Upper lobe of left lung (tissue), 4 donors: Measurements from ENCODE around the gene PCIF1.
"Not testable (repeated sequence)": the region's sequence is repeated elsewhere in the genome, so short reads cannot be mapped to it uniquely, and the experiment has no call there.

Experiments used
- POLR2A ChIP-seq, 4 donors: fragments of 450-650 bp; IDR thresholded peaks; one replicate each; pipeline ENCODE4 v1.5.1; 2016 to 2017; ENCODE audit warnings: antibody characterized with exemption in 4 of 4, mild to moderate bottlenecking in 2 of 4
- POLR2AphosphoS5 ChIP-seq, 2 donors: sonication (generic); formaldehyde crosslinking; IDR thresholded peaks; one replicate each; pipeline ENCODE4 v1.5.1; 2017; ENCODE audit warnings: antibody characterized with exemption in 2 of 2
- TF ChIP-seq, protein P1 (sequence below), 6 experiments: fragments of 450-650 bp in 4 of 6; fragments of 200-600 bp in 2 of 6; sonication (generic) in 2 of 6; IDR thresholded peaks; one replicate each; pipeline ENCODE4 v1.5.1; 2016 to 2019; ENCODE audit warnings: antibody characterized with exemption in 6 of 6

DNA sequence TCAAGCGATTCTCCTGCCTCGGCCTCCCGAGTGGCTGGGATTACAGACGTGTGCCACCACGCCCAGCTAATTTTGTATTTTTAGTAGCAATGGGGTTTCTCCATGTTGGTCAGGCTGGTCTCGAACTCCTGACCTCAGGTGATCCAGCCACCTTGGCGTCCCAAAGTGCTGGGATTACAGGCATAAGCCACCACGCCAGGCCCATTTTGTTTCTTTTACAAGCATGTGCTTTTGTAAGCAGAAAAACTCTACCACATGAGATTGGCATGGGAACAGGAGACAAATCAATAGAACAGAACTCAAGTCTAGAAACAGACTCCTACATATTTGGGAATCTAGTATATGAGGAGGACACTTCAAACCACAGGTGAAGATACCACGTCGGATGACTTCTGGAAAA lies 21.8 kb downstream of the PCIF1 start:
- TF ChIP-seq, protein P1, sequence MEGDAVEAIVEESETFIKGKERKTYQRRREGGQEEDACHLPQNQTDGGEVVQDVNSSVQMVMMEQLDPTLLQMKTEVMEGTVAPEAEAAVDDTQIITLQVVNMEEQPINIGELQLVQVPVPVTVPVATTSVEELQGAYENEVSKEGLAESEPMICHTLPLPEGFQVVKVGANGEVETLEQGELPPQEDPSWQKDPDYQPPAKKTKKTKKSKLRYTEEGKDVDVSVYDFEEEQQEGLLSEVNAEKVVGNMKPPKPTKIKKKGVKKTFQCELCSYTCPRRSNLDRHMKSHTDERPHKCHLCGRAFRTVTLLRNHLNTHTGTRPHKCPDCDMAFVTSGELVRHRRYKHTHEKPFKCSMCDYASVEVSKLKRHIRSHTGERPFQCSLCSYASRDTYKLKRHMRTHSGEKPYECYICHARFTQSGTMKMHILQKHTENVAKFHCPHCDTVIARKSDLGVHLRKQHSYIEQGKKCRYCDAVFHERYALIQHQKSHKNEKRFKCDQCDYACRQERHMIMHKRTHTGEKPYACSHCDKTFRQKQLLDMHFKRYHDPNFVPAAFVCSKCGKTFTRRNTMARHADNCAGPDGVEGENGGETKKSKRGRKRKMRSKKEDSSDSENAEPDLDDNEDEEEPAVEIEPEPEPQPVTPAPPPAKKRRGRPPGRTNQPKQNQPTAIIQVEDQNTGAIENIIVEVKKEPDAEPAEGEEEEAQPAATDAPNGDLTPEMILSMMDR (IDR thresholded peaks at IDR 0.05), result not testable (repeated sequence)
- TF ChIP-seq POLR2A, POLR2AphosphoS5 (IDR thresholded peaks at IDR 0.05): not testable (repeated sequence)
